Measurements from ENCODE around the gene SLK. TPM values are rescaled to one million over a fixed set of nuclear protein-coding genes. Genes with fewer than 3 reads are reported as not detected.

The SLK gene
- total RNA-seq, 1 donor from 2014 or later = 122 TPM

GRCh38 chr10:104056619-104057273 lies 89.8 kb downstream of the SLK start:
- Mint-ChIP-seq H3K9me3 (ENCODE audit: unreplicated experiment) (peaks cover 4% of the 10 kb centered on the region), H3K4me1 (ENCODE audit: low read depth, unreplicated experiment) (no peaks in the 10 kb centered on the region), H3K36me3 (ENCODE audit: unreplicated experiment) (peaks cover 5% of the 10 kb centered on the region), H3K27ac (ENCODE audit: unreplicated experiment) (no peak overlapping the region), H3K4me3 (ENCODE audit: unreplicated experiment) (no peak overlapping the region), H3K27me3 (ENCODE audit: unreplicated experiment) (peaks cover 4% of the 10 kb centered on the region)
- DNase-seq = no peak
- TF ChIP-seq, protein P1, sequence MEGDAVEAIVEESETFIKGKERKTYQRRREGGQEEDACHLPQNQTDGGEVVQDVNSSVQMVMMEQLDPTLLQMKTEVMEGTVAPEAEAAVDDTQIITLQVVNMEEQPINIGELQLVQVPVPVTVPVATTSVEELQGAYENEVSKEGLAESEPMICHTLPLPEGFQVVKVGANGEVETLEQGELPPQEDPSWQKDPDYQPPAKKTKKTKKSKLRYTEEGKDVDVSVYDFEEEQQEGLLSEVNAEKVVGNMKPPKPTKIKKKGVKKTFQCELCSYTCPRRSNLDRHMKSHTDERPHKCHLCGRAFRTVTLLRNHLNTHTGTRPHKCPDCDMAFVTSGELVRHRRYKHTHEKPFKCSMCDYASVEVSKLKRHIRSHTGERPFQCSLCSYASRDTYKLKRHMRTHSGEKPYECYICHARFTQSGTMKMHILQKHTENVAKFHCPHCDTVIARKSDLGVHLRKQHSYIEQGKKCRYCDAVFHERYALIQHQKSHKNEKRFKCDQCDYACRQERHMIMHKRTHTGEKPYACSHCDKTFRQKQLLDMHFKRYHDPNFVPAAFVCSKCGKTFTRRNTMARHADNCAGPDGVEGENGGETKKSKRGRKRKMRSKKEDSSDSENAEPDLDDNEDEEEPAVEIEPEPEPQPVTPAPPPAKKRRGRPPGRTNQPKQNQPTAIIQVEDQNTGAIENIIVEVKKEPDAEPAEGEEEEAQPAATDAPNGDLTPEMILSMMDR (IDR thresholded peaks at IDR 0.05; ENCODE audit: partially characterized antibody, unreplicated experiment) = no peak

GRCh38 chr10:104057717-104058116 lies 90.8 kb downstream of the SLK start:
- H3K9me3 Mint-ChIP-seq (ENCODE audit: unreplicated experiment) = peaks cover 4% of the 10 kb centered on the region
- TF ChIP-seq, protein P1 (IDR thresholded peaks at IDR 0.05; ENCODE audit: partially characterized antibody, unreplicated experiment) = no peak
- H3K27ac Mint-ChIP-seq (ENCODE audit: unreplicated experiment) = no peak overlapping the region

GRCh38 chr10:104059364-104059763 lies 92.4 kb downstream of the SLK start:
- Mint-ChIP-seq H3K36me3 (ENCODE audit: unreplicated experiment) (no peaks in the 10 kb centered on the region), H3K4me3 (ENCODE audit: unreplicated experiment) (no peak overlapping the region), H3K27ac (ENCODE audit: unreplicated experiment) (no peak overlapping the region), H3K4me1 (ENCODE audit: low read depth, unreplicated experiment) (no peaks in the 10 kb centered on the region), H3K27me3 (ENCODE audit: unreplicated experiment) (peaks cover 4% of the 10 kb centered on the region), H3K9me3 (ENCODE audit: unreplicated experiment) (peaks cover 2% of the 10 kb centered on the region)
- no peak for DNase-seq
- TF ChIP-seq, protein P1 (IDR thresholded peaks at IDR 0.05; ENCODE audit: partially characterized antibody, unreplicated experiment) = no peak

More at GRCh38 chr10:104057717-104058116, 90.8 kb downstream of the SLK start:
- no peak overlapping the region for H3K4me3 Mint-ChIP-seq (ENCODE audit: unreplicated experiment)
- no peaks in the 10 kb centered on the region for H3K4me1 Mint-ChIP-seq (ENCODE audit: low read depth, unreplicated experiment)
- H3K36me3 Mint-ChIP-seq (ENCODE audit: unreplicated experiment) = peaks cover 5% of the 10 kb centered on the region
- no peak for DNase-seq
- H3K27me3 Mint-ChIP-seq (ENCODE audit: unreplicated experiment) = peaks cover 4% of the 10 kb centered on the region

DNA sequence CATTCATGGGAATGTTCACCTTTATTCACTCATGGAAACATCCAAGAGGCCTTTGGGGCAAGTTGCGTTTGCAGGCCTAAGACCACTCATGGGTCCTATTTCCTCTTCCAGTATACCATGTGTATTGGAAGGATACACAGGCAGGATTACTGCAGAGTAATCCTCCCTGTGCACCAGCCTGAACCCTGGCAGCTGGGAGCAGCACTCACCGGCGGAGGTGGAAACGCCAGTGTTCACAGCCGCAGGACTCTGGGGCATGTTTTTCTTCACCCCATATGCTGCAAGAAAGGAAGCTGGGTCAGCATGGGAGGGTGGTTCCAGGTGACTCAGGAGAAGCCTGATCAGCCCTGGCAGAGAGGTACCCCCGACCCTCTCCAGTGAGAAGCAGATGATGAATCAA lies 94.3 kb downstream of the SLK start:
- Mint-ChIP-seq H3K4me3 (ENCODE audit: unreplicated experiment) (no peak overlapping the region), H3K27ac (ENCODE audit: unreplicated experiment) (no peak overlapping the region), H3K4me1 (ENCODE audit: low read depth, unreplicated experiment) (no peaks in the 10 kb centered on the region)

GRCh38 chr10:104065748-104066147 lies 98.8 kb downstream of the SLK start:
- Mint-ChIP-seq H3K9me3 (ENCODE audit: unreplicated experiment) (no peaks in the 10 kb centered on the region), H3K4me1 (ENCODE audit: low read depth, unreplicated experiment) (peaks cover 14% of the 10 kb centered on the region), H3K27ac (ENCODE audit: unreplicated experiment) (no peak overlapping the region), H3K4me3 (ENCODE audit: unreplicated experiment) (no peak overlapping the region), H3K36me3 (ENCODE audit: unreplicated experiment) (no peaks in the 10 kb centered on the region), H3K27me3 (ENCODE audit: unreplicated experiment) (peaks cover 2% of the 10 kb centered on the region)
- no peak for DNase-seq
- TF ChIP-seq, protein P1 (IDR thresholded peaks at IDR 0.05; ENCODE audit: partially characterized antibody, unreplicated experiment) = no peak

More for the DNA sequence above, 94.3 kb downstream of the SLK start:
- TF ChIP-seq, protein P1 (IDR thresholded peaks at IDR 0.05; ENCODE audit: partially characterized antibody, unreplicated experiment) = no peak
- H3K27me3 Mint-ChIP-seq (ENCODE audit: unreplicated experiment) = peaks cover 1% of the 10 kb centered on the region
- H3K9me3 Mint-ChIP-seq (ENCODE audit: unreplicated experiment) = peaks cover 2% of the 10 kb centered on the region
- no peaks in the 10 kb centered on the region for H3K36me3 Mint-ChIP-seq (ENCODE audit: unreplicated experiment)
- DNase-seq = no peak

All from glutamatergic neuron (in vitro differentiated cells).